DMS114 treated with DMSO at 0.1 percent for 48 hours (cell line): Measurements from ENCODE around the gene PAQR4.
A peak's percentile ranks its signal among the peaks of the same experiment; 100 is the strongest.

ENCODE experiments used
- DNase-seq: peaks from one replicate; lab custom pipeline; 2025; ENCODE audit not compliant: unreplicated experiment; lab: John Stamatoyannopoulos, UW

The PAQR4 gene

DNA sequence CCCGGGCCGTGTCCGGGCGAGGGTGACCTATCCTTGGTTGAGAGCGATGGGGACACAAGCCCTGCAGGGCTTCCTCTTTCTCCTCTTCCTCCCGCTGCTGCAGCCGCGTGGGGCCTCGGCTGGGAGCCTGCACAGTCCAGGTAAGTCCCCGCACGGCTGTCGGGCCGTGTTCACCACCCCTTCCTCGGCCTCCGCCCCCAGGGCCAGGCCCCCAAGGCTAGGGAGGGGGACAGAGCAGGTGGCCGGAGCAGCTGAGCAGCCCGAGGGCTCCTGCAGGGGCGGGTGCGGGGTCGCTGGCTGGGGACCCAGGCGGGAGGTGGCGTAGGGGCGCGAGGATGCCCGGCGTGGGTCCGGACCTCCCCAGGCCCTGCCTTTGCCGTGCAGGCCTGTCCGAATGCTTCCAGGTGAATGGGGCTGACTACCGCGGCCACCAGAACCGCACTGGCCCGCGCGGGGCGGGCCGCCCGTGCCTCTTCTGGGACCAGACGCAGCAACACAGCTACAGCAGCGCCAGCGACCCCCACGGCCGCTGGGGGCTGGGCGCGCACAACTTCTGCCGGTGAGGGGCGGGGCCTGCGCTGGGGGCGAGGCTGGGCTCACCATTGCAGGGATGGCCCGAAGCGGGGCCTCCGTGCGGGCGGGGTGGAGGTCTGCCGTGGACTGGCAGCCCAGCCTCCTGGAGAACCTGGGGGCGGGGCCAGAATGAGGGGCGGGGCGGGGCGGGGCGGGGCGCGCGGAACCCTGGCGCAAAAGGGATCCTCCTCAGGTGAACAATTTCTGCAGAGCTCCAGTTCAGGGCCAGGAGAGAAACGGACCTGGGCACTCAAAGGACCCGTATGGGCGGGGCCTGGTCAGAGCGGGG, 4.4 kb upstream of the PAQR4 start:
- peak; percentile 50 for DNase-seq

DNA sequence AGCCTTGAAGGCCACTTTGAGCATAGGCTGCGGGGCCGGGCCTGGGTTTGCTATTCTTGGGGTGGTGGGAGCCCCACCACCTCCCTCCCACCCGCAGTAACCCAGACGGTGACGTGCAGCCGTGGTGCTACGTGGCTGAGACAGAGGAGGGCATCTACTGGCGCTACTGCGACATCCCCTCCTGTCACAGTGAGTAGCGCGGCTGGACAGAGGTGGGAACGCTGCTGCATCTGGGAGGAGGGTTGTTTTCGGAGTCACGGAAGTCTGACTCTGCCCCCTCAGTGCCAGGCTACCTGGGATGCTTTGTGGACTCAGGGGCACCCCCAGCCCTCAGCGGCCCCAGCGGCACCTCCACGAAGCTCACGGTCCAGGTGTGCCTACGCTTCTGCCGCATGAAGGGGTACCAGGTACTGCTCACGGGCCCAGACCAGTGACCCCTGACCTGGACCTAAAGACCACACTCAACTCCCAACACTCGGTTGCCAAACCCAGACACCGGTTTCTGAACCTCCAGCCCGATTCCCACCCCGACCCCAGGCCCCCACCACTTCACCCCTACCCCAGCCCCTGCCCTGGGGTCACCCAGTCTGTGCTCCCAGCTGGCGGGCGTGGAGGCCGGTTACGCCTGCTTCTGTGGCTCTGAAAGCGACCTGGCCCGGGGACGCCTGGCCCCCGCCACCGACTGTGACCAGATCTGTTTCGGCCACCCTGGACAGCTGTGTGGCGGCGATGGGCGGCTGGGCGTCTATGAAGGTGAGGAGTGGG, 2.9 kb upstream of the PAQR4 start:
- DNase-seq, result no peak

DNA sequence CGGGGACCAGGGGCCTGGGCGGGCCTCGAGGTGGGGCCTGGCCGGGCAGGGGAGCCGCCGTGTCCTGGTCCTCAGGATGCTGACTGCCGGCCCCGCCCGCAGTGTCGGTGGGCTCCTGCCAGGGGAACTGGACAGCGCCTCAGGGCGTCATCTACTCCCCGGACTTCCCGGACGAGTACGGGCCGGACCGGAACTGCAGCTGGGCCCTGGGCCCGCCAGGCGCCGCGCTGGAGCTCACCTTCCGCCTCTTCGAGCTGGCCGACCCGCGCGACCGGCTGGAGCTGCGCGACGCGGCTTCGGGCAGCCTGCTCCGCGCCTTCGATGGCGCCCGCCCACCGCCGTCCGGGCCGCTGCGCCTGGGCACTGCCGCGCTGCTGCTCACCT, 2.3 kb upstream of the PAQR4 start:
- no peak for DNase-seq

DNA sequence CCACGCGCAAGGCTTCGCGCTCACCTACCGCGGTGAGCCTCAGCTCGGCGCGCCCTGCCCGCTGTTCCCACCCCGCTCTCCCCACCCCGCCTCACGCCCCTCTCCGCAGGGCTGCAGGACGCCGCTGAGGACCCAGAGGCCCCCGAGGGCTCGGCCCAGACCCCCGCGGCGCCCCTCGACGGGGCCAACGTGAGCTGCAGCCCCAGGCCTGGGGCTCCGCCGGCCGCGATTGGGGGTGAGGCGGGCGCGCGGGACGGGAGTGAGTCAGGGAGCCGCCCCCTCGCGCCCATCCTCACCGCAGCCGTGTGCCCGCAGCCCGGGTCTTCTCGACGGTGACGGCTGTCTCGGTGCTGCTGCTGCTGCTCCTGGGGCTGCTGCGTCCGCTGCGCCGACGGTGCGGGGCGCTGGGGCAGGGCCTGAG, 1.9 kb upstream of the PAQR4 start:
- no peak for DNase-seq

DNA sequence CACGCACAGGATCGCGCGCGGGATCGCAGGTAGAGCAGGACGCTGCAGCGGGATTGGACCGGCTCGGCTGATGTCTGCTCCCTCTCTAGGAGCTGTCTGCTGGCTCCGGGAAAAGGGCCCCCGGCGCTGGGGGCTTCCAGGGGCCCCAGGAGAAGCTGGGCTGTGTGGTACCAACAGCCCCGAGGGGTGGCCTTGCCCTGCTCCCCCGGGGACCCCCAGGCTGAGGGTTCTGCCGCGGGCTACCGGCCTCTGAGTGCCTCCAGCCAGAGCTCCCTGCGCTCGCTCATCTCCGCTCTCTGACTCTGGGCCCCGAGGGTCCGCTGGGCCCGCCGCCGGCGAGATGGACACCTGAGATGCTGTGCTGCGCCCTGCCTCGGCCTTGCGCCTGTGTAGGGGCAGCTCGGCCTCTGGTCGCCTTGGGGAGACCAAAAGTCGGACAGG, 1.4 kb upstream of the PAQR4 start:
- no peak for DNase-seq

DNA sequence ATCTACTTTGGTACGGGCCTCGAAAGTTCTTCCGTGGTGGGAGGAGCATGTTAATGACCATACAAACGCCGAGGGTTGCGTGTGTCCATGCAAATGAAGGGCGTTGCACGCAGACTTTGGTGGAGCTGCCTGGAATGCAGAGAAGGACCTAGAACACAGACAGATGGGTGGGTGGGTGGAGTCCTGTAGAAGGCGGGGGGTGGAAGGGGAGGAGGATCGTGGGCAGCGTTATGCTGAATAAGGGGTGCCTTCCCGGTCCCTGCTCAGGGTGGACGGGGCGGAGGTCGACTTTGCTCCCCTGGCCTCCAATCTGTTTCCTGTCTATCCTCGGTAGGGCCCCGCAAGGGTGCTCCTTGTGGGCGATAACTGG, 795 bp upstream of the PAQR4 start:
- no peak for DNase-seq

- peak; percentile 26 for DNase-seq
Observed at GRCh38 chr16:2969545-2970521, 685 bp downstream of the PAQR4 start.

- DNase-seq, result no peak
Observed at GRCh38 chr16:2970563-2970962, 1.4 kb downstream of the PAQR4 start.

DNA sequence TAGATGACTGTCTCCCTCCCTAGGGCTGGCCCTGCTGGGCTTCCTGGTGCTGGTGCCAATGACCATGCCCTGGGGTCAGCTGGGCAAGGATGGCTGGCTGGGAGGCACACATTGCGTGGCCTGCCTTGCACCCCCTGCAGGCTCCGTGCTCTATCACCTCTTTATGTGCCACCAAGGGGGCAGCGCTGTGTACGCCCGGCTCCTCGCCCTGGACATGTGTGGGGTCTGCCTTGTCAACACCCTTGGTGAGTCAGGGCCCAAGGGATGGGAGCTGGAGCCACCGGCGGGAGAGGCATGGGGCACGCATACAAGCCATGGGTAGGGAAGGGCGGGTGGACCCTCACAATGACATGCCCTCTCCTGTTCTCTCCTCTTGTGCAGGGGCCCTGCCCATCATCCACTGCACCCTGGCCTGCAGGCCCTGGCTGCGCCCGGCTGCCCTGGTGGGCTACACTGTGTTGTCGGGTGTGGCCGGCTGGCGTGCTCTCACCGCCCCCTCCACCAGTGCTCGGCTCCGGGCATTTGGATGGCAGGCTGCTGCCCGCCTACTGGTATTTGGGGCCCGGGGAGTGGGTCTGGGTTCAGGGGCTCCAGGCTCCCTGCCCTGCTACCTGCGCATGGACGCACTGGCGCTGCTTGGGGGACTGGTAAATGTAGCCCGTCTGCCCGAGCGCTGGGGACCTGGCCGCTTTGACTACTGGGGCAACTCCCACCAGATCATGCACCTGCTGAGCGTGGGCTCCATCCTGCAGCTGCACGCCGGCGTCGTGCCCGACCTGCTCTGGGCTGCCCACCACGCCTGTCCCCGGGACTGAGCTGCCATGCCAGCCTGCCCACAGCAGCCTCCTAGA, 2.2 kb downstream of the PAQR4 start:
- DNase-seq, result no peak

DNA sequence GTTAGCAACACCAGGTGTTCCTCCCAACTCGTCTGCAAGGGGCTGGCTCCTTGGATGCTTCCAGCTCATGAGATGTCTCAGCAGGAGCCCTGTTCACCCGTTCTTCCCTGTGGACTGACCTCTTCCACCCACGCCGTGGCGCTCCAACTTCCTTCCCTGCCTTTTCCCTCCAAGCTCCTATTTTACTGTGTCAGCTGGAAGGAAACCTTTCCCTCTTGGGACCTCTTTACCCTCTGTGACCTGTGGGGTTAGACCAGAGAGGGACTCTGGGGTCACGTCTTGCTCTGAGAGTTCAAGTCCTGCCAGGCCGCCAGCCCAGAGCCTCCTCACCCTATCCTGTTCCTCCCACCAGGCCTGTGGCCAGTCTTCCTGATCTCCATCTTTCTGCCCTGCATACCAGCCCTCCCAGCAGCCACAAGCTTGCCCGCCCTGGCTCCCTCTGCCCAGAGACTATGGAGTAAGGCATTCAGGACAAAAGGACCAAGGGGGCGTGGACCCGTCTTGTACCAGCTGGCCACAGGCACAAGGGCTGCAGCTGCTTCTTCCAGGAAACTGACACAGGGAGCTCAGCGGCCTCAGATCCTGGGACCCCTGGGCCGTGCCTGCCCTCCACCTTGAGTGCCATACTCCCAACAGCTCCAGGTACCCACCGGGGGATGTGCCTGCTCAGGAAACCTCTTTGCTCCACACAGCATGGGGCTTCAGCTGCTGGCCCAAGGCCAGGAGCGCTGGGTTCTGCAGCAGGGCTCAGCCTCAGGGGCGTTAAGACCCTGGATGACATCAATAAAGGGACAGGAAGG, 3.0 kb downstream of the PAQR4 start:
- no peak for DNase-seq

- DNase-seq, result no peak
Observed at GRCh38 chr16:2973093-2973492, 3.9 kb downstream of the PAQR4 start.

DNA sequence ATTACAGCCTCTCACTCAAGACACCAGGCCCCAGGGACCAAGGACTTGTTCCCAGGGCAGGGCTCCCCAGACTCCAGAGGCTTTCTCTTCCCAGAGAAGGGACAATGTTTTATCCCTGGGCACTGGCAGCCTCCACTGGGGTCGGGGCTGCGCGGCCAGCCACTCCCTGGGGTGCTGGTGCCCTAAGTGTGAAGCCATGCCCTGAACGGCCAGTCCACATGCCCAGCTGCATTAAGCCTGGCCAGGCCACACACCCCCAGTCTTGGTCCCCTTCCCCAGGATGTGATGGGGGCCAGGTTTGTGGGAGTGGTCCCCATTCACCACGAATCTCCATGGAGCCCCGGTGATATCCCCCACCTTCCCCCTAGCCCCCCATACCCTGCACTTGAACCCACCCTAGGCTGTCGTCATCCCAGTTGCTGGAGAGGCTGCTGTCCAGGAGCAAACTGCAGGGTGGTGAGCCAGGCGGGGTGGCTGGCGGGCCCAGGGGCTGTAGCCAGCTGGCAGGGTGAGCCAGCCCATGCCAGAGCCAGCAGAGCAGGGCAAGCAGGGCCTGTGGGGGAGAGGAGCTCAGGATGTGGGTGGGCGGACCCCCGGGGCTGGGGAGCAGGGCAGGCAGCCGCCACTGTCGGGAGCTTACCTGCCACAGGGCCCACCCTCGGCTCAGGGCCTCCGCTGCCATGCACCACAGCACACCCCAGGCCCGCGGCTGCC, 4.6 kb downstream of the PAQR4 start:
- DNase-seq, result no peak

- no peak for DNase-seq
Observed at GRCh38 chr16:2974319-2975056, 5.3 kb downstream of the PAQR4 start.

- no peak for DNase-seq
Observed at GRCh38 chr16:2975161-2975795, 6.1 kb downstream of the PAQR4 start.

GRCh38 chr16:2976201-2976600, 7.1 kb downstream of the PAQR4 start:
- no peak for DNase-seq

GRCh38 chr16:2976673-2977072, 7.5 kb downstream of the PAQR4 start:
- DNase-seq, result no peak

- no peak for DNase-seq
Observed at GRCh38 chr16:2977440-2977839, 8.3 kb downstream of the PAQR4 start.
